HG02840 (cell line): Measurements from ENCODE around the gene POGLUT3.

Experiments
- ATAC-seq: cut with Tn5 transposase; IDR thresholded peaks from one replicate; pipeline ENCODE4 v1.9.1; 2021; ENCODE audit warnings: mild to moderate bottlenecking, moderate library complexity, moderate number of reproducible peaks; ENCODE audit not compliant: unreplicated experiment, low FRiP score

Gene POGLUT3, protein sequence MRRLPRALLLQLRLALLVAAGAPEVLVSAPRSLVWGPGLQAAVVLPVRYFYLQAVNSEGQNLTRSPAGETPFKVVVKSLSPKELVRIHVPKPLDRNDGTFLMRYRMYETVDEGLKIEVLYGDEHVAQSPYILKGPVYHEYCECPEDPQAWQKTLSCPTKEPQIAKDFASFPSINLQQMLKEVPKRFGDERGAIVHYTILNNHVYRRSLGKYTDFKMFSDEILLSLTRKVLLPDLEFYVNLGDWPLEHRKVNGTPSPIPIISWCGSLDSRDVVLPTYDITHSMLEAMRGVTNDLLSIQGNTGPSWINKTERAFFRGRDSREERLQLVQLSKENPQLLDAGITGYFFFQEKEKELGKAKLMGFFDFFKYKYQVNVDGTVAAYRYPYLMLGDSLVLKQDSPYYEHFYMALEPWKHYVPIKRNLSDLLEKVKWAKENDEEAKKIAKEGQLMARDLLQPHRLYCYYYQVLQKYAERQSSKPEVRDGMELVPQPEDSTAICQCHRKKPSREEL

DNA sequence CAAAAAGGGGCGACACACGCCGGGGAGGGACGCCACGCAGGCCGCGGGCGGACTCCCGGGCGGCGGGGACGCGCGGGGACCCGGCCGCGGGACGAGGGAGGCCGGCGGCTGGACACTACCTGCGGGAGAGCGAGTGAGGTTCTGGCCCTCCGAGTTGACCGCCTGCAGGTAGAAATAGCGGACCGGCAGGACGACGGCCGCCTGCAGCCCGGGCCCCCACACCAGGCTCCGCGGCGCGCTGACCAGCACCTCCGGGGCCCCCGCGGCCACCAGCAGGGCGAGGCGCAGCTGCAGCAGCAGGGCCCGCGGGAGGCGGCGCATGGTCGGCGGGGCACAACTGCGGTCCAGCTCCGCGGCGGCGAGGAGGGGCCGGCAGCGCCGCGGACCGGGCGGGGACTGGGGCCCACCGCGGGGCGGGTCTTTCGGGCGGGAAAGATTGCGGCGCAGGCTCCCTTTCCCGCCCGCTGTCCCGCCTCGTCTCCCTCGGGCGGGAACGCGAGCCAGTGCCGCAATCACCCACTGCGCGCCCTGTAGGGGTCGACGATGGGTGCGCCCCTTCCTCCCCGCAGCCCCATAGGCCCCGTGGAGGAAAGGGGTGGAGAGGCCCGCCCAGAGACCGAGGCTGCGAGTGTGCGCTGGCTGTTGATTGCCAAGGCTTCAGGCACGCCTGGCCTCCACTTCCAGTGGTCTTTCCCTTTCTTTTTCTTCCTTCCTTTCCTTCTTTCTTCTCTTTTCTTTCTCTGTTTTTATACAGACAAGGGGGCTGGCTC, at the start of gene POGLUT3:
TSS of gene POGLUT3 (minus strand) at position 339 of the 770 bp plus-strand sequence. CDS start at position 321, 18 bp downstream.
- peak; percentile 51 for ATAC-seq

DNA sequence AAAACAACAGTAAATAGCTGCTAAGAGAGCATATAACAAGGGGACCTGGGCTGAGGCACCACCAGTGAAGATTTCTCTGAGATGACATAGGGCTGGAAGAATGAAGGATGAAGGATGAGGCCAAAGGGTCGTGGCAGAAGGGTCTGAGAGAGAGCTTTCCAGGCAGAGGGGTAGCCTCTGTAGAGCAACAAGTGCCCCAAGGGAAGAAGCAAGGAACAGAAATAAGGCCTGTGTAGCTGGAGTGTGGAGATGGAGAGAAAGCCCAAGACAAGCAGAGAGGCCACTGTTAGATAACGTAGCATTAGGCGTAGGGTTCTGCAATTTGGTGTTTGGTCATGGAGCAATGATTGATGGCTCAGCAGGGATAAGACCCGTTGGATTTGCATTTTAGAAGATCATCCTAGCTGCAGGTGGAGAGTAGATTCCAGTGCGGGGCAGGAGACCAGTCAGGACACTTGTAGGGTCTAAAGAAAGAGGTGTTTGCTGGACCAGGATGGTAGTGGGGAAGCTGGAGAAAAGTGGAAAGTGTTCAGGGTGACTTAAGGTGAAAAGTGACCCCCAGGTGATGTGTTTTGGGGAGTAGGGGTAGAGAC, 47.8 kb upstream of the POGLUT3 start:
- ATAC-seq: no peak

DNA sequence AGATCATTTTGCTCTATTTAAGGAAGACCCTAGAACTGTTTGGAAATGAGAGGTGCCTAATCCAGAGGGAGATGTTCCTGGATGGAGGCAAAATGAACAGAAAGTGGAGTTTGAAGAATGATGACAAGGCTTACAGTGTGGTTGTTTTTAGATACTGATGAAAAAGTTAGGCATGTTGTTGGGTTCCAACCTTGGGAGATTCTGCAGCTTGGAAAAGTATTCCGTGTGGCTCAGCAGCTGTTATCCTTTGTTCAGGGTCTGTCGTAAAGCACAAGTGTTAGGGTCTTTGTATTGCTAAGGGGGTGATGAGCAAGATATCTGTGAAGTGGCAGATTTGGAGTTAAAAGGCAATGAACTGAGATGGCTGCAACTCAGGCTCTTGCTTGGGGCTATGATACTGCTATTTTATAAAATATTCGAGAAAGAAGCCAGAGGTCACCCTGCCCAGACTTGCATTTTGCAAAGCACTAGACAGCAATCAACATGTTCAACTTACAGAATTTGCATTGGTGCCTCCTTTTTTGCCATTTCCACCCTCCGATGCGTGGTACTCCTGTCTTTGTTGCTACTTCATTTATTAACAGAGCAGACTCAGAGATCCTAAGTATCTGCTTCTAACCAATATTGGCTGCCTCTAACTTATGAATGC, 45.3 kb upstream of the POGLUT3 start:
- no peak for ATAC-seq

DNA sequence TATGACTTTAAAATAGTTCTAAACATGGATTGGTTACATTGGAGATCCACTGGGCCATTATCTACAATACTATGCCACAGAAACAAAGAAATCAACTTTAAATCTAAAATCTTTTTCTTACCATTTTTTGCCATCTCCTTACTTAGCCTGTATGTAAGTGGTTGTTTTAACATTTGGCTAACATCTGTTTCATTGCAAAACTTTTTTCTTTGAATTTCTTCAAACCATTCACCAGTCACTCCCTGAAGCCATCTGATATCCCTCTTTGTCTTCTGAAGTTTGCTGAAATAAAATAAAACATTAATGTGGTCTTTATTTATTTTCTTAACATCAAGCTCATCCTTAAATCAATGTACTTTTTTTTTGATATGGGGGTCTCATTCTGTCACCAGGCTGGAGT, 43.3 kb upstream of the POGLUT3 start:
- ATAC-seq: no peak

DNA sequence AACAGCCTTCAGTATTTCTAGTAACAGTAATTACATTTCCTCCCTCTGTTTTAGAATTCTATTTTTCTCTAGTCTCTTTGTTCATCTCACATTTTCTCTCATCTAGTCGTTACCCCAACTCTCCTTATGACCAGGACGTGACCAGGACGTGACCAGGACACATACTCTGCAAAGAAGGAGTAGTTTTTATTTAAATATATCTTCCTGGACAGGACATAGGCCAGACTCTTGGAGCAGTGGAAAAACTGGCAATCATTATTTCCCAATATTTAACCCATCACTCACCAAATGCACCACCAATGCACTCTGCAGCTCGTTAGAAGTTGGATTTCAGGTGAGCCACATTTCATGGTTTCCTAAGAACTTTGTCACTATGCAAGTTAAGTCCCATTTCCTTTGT, 40.3 kb upstream of the POGLUT3 start:
- ATAC-seq: no peak

DNA sequence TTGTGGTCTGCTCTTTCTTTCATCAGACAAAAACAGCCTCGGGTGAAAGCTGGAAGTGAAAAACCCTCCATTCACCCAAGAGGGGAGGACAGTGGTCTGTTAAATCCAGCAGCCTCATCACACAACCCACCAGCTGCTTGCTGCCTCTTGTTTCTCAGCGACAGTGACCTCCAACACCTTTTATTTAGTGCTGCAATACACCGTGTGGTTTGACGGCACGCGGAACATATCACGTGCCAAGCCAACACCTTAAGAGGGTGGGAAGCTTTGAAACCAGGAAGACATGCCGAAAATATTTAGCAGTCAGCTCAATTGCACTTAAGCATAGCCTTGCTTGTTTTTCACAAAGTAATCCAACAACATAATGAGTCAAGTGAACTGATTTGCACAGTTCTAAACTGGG, 39.8 kb upstream of the POGLUT3 start:
- ATAC-seq: no peak

DNA sequence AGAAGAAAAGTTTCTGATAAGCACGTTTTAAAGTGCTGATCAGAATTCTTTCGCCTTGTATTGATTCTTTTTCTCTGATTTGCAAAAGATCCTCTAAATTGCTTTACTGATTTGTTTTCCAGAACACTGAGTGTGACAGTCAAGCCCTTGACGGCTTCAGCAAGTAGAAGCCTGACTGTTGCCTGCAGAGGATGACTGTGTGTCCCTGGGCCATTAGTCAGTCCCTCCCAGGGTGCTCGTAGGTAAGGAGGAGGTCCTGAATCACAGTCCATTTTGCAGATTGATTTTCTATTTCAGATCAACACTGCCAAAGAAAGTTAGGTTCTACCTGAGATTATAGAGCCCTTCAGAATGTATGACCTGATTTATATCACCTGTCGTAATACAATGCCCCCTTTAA, 38.6 kb upstream of the POGLUT3 start:
- no peak for ATAC-seq

DNA sequence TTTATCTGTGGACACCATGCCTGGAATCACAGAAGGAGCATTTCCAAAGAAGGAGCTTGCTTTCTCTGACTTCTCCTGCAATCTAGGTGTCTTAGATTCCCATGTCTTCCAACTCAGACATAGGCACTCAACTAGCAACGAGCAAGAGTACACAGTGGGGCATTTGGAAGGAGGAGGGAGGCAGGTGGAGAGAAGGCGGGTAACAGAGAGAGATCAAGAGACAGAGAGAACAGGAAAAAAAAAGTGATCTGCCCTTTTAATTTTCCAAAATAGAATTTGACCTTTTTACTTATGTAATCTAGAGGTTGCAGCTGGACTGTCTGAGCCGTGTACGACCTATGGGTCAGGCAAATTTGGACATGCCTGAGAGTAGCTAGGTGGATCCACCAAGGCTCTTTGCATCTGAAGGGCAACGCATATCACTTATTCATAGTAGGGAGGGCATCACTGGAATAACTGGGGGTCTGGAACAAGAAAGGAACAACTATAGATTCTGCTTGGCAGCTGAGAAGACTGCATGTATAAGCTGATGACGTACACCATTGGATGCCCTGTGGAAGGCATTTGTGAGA, 37.3 kb upstream of the POGLUT3 start:
- ATAC-seq: no peak

DNA sequence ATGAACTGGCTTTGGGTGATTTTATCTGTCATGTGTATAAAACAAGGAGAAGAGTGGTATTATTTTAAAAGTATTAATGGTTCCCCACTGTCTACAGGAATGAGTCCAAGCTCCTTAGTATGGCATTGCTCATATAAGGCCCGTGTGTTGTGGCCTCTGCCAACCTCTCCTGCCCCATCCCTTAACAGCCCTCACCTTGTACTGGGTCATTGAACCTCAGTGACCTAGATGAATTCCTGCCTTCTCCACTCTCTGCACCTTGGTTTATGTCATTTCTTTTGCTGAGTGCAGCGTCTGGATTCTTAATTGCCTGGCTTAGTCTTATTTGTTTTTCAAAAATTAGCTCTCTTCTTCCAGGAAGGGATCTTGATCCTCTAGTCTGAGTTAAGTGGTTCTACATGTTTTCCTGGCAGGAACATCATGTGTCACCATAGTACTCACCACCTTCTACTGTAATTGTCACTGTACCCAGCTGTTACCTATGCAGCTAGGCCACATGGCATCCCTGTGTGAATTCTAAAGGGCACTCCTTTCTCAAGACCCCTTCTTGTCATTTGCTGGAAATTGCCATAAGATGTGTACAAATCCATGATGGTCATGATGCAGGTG, 36.2 kb upstream of the POGLUT3 start:
- no peak for ATAC-seq

DNA sequence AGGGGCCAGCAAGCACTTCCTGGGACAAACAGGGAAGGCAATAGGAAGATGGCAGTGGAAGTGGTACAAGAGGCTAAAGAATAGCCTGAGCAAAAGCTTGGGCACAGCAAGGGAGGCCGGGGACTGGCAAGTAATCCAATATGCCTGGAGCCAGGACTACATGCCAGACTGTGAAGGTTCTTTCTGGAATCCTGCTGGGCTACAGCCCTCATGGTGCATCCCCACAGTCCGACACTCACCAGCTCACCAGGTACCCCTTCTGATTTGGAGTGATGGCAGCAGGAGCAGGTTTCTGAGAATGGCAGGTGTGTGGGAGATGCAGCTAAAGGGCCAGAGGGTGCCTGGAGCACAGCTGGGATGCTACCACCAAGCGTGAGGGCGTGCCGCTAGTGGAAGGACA, 32.2 kb upstream of the POGLUT3 start:
- ATAC-seq: no peak

DNA sequence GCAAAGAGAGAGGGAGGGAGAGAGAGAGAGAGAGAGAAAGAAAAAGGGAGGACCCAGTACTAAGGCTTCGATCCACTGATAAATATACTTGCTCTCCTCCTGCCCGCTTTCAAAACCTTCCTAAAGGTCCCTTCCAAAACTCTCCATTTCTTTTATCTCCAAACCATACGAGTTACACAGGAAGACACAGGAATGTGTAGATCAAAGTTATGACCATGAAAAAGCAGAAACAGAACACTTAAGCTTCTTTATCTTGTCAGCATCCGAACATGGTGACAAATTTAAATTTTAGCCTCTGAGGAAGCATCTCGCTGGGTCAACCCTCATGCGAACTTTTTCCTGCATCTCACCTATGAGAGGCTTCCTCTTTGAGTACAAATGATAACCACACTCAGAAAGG, 29.2 kb upstream of the POGLUT3 start:
- no peak for ATAC-seq

DNA sequence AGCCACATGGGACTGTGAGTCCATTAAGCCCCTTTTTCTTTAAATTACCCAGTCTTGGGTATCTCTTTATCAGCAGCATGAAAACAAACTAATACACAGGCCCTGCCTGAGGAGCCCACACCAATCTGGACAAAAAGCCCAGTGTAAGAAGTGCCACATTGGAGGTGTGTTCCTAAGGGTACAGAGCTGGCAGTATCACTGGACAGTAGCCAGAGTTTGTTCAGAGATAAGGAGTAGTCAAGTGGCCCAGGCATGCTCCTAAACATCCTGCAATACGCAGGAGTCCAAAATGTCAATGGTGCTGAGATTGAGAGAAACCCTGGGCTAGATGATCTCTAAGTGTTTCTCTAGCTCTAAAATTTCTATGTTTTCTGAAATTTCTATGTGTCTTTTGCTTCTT, 27.0 kb upstream of the POGLUT3 start:
- no peak for ATAC-seq

DNA sequence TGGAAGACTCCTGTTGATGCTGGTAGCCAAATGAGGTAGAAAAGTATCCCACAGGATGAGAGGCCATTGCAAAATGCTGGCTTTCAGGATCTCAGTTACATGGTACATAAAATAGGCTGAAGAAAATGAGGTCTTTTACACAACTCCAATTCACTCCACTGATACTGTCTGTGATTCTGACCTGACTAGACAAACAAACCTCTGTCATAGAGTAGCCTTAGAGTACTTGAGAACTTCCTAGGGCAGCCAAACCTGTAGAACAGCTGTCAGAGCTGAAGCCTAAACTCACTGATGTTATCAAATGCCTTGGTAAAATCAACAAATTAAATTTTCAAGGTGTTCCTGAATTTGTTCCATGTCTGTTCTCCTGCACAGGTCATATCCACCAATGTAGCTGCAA, 26.2 kb upstream of the POGLUT3 start:
- no peak for ATAC-seq

DNA sequence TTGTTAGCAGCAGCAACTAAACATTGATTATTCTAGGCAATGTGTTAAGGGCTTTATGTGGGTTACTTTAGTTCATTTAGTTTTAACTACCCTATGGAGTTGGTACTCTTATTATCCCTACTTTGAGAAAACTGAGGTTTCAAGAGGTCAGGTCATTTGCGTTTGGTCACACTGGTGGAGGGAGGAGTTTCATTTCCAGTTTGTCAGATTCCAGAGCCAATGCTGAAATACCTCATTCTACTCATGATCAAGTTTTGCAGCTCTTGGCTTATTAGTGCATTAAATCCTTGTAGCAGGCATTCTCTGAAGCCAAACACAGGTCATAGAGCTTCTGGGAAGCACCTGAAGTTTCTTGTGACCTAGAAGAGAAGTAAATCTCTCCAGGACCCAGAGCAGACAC, 24.1 kb upstream of the POGLUT3 start:
- ATAC-seq: no peak

DNA sequence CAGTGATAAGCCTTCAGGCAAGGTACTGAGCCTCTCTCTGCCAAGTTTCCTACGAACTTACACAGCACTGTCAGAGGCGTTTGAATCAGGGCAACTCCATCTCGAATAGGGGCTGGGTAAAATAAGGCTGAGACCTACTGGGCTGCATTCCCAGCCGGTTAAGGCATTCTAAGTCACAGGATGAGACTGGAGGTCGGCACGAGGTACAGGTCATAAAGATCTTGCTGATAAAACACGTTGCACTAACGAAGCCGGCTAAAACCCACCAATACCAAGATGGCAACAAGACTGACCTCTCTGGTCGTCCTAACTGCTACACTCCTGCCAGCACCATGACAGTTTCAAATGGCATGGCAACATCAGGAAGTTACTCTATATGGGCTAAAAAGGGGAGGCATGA, 20.4 kb upstream of the POGLUT3 start:
- no peak for ATAC-seq

DNA sequence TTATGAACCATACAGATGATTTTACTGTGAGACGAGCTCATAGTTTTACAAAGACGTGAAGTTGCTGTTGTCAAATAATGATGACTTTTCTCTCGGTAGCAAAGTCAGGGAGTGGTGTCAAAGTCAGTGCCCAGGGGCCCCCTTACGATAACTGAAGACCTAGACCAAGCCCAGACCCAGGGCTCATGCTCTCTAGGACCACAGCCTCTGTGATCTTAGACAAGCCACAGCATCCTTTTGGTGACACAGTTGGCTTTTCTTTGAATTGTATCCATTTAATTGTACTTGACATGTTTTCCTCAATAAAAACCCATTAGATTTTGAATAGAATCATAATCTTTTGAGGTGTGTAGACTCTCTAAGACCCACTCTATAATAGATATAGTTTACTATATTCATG, 17.9 kb upstream of the POGLUT3 start:
- no peak for ATAC-seq

DNA sequence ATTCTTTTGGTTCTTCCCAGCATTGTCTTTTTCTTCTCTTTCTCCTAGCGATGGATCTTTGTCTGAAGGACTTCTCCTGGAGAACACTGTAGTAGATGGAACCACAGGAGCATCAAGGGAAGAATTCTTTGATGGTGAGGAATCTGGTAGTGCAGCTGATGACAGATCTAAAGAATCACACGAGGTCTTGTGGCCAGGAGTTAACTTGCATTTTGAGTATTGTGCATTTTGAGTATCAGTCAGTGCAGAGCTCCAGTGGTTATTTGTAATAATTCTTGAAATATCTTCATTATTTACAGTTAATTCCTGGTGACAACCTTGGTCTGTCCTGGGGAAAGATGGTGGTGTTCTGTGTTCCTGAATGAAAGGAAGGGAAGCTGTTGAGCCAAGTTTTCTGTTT, 14.5 kb upstream of the POGLUT3 start:
- ATAC-seq: no peak

DNA sequence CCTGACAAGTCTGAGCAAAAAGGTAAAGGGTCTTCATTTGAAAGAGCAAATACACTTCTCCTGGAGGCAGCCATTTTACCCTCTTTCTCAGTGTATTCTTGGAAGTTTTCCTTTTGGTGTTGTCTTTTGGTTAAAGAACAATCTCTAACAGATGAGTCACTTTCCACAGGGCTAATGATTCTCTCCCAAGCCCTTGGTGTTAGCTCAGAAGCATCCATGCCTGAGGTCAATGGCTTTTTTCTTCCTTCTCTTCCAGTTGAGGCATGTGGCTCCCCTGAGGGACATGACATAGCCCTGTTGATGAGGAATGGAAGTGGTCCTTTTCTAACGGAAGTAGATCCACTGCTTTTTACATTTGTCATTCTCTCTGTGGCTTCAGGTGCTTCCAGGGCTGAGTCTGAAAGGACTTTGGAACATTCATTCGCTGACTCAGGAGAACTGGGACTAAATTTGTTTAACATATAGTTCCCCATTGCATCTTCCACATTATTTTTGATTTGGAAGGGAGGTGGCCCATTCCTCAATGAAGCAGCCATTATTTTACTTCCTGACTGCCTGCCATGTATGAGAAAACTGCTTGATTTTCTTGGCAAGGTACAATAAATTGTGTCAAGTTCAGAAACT, 13.8 kb upstream of the POGLUT3 start:
- no peak for ATAC-seq
